Esophagus muscularis mucosa (tissue), 2 donors: ENCODE data around the gene TNPO3.

Experiments used
- EP300 ChIP-seq: sonication (generic); formaldehyde crosslinking; IDR thresholded peaks from one replicate; pipeline ENCODE4 v1.6.1; 2017; ENCODE audit warnings: antibody characterized with exemption
- POLR2A ChIP-seq: fragments of 450-650 bp; IDR thresholded peaks from one replicate; pipeline ENCODE4 v1.6.1; 2017; ENCODE audit warnings: antibody characterized with exemption, moderate library complexity, mild to moderate bottlenecking, low read depth

GRCh38 chr7:128997181-128997580 is 57.7 kb downstream of the TNPO3 start:
- TF ChIP-seq POLR2A (no peak), EP300 (no peak)
